HepG2 (cell line): ENCODE measurements around the gene STX2. TPM values are rescaled to one million over a fixed set of nuclear protein-coding genes. Genes with fewer than 3 reads are reported as not detected.

Experiments used
- AHDC1 ChIP-seq: sonication (generic); formaldehyde crosslinking; IDR thresholded peaks from 2 replicates; pipeline ENCODE4 v1.5.1; 2020; ENCODE audit warnings: mild to moderate bottlenecking, missing genetic modification reagents, borderline replicate concordance
- ARHGAP35 ChIP-seq: sonication (generic); formaldehyde crosslinking; IDR thresholded peaks from 2 replicates; pipeline ENCODE4 v1.9.0; 2022; ENCODE audit warnings: mild to moderate bottlenecking, inconsistent platforms, moderate library complexity, missing genetic modification reagents, borderline replicate concordance
- BCL6 ChIP-seq: IDR thresholded peaks from 2 replicates; pipeline ENCODE4 v1.6.1; 2016; ENCODE audit warnings: missing genetic modification reagents, missing compliant biosample characterization
- BORCS8-MEF2B ChIP-seq: sonication (generic); formaldehyde crosslinking; IDR thresholded peaks from 2 replicates; pipeline ENCODE4 v1.8.0; 2022; ENCODE audit warnings: mild to moderate bottlenecking, missing genetic modification reagents
- CEBPB ChIP-seq: IDR thresholded peaks from 2 replicates; pipeline ENCODE4 v1.6.1; 2011; ENCODE audit warnings: low read depth, low read length, improper control_type of control experiment, borderline replicate concordance
- ELF4 ChIP-seq: sonication (generic); formaldehyde crosslinking; IDR thresholded peaks from 2 replicates; pipeline ENCODE4 v1.5.0; 2020; ENCODE audit warnings: missing genetic modification reagents, mild to moderate bottlenecking, moderate library complexity, borderline replicate concordance
- FOXA1 ChIP-seq, 2 experiments: fragments of 450-650 bp in 1 of 2; sonication (generic) in 1 of 2; formaldehyde crosslinking in 1 of 2; IDR thresholded peaks; 2 replicates each; pipeline versions ENCODE4 v1.4.0 to v1.6.1; 2016 to 2020; ENCODE audit warnings: missing genetic modification reagents in 1 of 2
- HMG20B ChIP-seq: conservative IDR thresholded peaks from 2 replicates; pipeline ENCODE4 v1.6.1; 2016; ENCODE audit warnings: missing genetic modification reagents, missing compliant biosample characterization
- IRF9 ChIP-seq: sonication (generic); formaldehyde crosslinking; IDR thresholded peaks from 2 replicates; pipeline ENCODE4 v1.8.0; 2022; ENCODE audit warnings: missing genetic modification reagents, mild to moderate bottlenecking, borderline replicate concordance
- KDM5B ChIP-seq: sonication (generic); formaldehyde crosslinking; IDR thresholded peaks from 2 replicates; pipeline ENCODE4 v1.4.0; 2020; ENCODE audit warnings: missing genetic modification reagents, mild to moderate bottlenecking, borderline replicate concordance
- NONO ChIP-seq, 2 experiments: fragments of 450-650 bp in 1 of 2; sonication (generic) in 1 of 2; formaldehyde crosslinking in 1 of 2; IDR thresholded peaks in 1 of 2; conservative IDR thresholded peaks in 1 of 2; 2 replicates each; pipeline versions ENCODE4 v1.6.1 to v1.8.0; 2017 to 2022; ENCODE audit warnings: mild to moderate bottlenecking in 1 of 2, missing genetic modification reagents in 1 of 2, moderate library complexity in 1 of 2
- TIGD3 ChIP-seq: sonication (generic); formaldehyde crosslinking; IDR thresholded peaks from 2 replicates; pipeline ENCODE4 v1.5.1; 2020; ENCODE audit warnings: mild to moderate bottlenecking, missing genetic modification reagents, borderline replicate concordance
- ZBTB2 ChIP-seq: sonication (generic); formaldehyde crosslinking; IDR thresholded peaks from 2 replicates; pipeline ENCODE4 v1.8.0; 2022; ENCODE audit warnings: low read depth, missing genetic modification reagents
- ZKSCAN8 ChIP-seq: IDR thresholded peaks from 2 replicates; pipeline ENCODE4 v1.6.1; 2016; ENCODE audit warnings: borderline replicate concordance, missing genetic modification reagents, missing compliant biosample characterization
- ZNF124 ChIP-seq: sonication (generic); formaldehyde crosslinking; IDR thresholded peaks from 2 replicates; pipeline ENCODE4 v1.4.0; 2020; ENCODE audit warnings: missing genetic modification reagents
- ZNF234 ChIP-seq: sonication (generic); formaldehyde crosslinking; conservative IDR thresholded peaks from 2 replicates; pipeline ENCODE4 v1.5.1; 2020; ENCODE audit warnings: mild to moderate bottlenecking, missing genetic modification reagents
- ZNF251 ChIP-seq: sonication (generic); formaldehyde crosslinking; IDR thresholded peaks from 2 replicates; pipeline ENCODE4 v1.9.0; 2021; ENCODE audit warnings: mild to moderate bottlenecking, missing genetic modification reagents
- ZNF446 ChIP-seq: sonication (generic); formaldehyde crosslinking; IDR thresholded peaks from 2 replicates; pipeline ENCODE4 v1.5.0; 2020; ENCODE audit warnings: mild to moderate bottlenecking, missing genetic modification reagents
- ZNF644 ChIP-seq: IDR thresholded peaks from 2 replicates; pipeline ENCODE4 v1.6.1; 2016; ENCODE audit warnings: low read depth
- polyA plus RNA-seq, 8 experiments: library from polyadenylated mRNA; depleted of rRNA in 3 of 8; stranded (reverse) in 7 of 8; unstranded in 1 of 8; fragments of >200 nt; fragmentation: Illumina TruSeq in 4 of 8; extraction: Trizol in 4 of 8; gene quantifications; 2 replicates each; pipeline versions ENCODE4 v1.2.1 to v1.2.3, GENCODE V29; 2011 to 2016; ENCODE audit warnings: low read depth in 4 of 8, missing spikeins in 1 of 8, mixed read lengths in 1 of 8; ENCODE audit not compliant: insufficient read depth in 1 of 8
- total RNA-seq, 5 experiments: library from RNA; depleted of rRNA; stranded (reverse); fragments of >200 nt; fragmentation: Illumina TruSeq; extraction: Trizol; gene quantifications; 2 replicates each; pipeline ENCODE4 v1.2.3, GENCODE V29; 2016; ENCODE audit warnings: low read depth in 1 of 5

The STX2 gene
- total and polyA plus RNA-seq, 2 of the 13 experiments (the other 11 are each of a cell fraction or from before 2014, with no cell fraction given) = 13.4 to 25.1 TPM

- TF ChIP-seq AHDC1 (CRISPR knock-in tag) (no peak), FOXA1 (IDR thresholded peaks at IDR 0.05) (no peak), FOXA1 (CRISPR knock-in tag; IDR thresholded peaks at IDR 0.05) (peak; percentile 47; the same call in 1 of the 2 replicates), ZNF446 (CRISPR knock-in tag) (no peak), ARHGAP35 (CRISPR knock-in tag) (no peak), ELF4 (CRISPR knock-in tag) (no peak), HMG20B (CRISPR knock-in tag) (0 out of 2 replicates have a peak, but pooled peaks have one; percentile 27), NONO (IDR thresholded peaks at IDR 0.05) (no peak), NONO (CRISPR knock-in tag; conservative IDR thresholded peaks at IDR 0.05) (0 out of 2 replicates have a peak, but pooled peaks have one; percentile 7), ZNF234 (CRISPR knock-in tag) (no peak), BCL6 (peak; percentile 31; the same call in 1 of the 2 replicates), ZNF251 (CRISPR knock-in tag) (no peak), ZNF644 (CRISPR knock-in tag) (peak; percentile 71), TIGD3 (CRISPR knock-in tag) (no peak), KDM5B (no peak), CEBPB (peak; percentile 90), ZBTB2 (CRISPR knock-in tag) (no peak), ZNF124 (CRISPR knock-in tag) (no peak), BORCS8-MEF2B (CRISPR knock-in tag) (no peak), IRF9 (CRISPR knock-in tag) (no peak), ZKSCAN8 (CRISPR knock-in tag) (peak; percentile 16; the same call in 1 of the 2 replicates)
Measured at GRCh38 chr12:130870442-130871285, 31.6 kb upstream of the STX2 start (continued).
